ENCODE results near the gene CCND1. TPM values are rescaled to one million over a fixed set of nuclear protein-coding genes. Genes with fewer than 3 reads are reported as not detected.

CCND1 gene
- total and polyA plus RNA-seq, 12 donors: 12.1 to 149 (median 80.7) TPM

- Histone ChIP-seq H3K4me1 (replicated peaks in 1 of 2) (no peaks in the 10 kb centered on the region), H3K36me3 (replicated peaks in 1 of 2) (no peaks in the 10 kb centered on the region), H3K27me3 (no peaks in the 10 kb centered on the region), H3K4me3 (no peak overlapping the region), H3K9me3 (replicated peaks in 1 of 3) (no peaks in the 10 kb centered on the region), H3K27ac (no peak overlapping the region)
- no peak for DNase-seq
- intact Hi-C loops (cut with DNase I): no loop called here
- 86 to 100% (median 90%) methylated on average over 6 to 7 of the region's 7 CpGs for WGBS, 4 donors
- TF ChIP-seq POLR2A (IDR thresholded peaks at IDR 0.05): no peak
- no peak for TF ChIP-seq CTCF (IDR thresholded peaks at IDR 0.05)
Observed at GRCh38 chr11:69682681-69683326, 41.8 kb downstream of the CCND1 start.

- Histone ChIP-seq H3K27me3 (no peaks in the 10 kb centered on the region), H3K4me3 (no peak overlapping the region), H3K27ac (no peak overlapping the region), H3K36me3 (replicated peaks in 1 of 2) (no peaks in the 10 kb centered on the region), H3K9me3 (replicated peaks in 1 of 3) (no peaks in the 10 kb centered on the region), H3K4me1 (replicated peaks in 1 of 2) (no peaks in the 10 kb centered on the region)
- intact Hi-C loops (cut with DNase I): loop anchor here in 1 of 2 donors (2.0 kb wide), 1 partner anchor 507 kb away; no protein-coding TSS in a partner anchor
- WGBS, 4 donors: 50 to 66% (median 64%) methylated on average over 5 to 9 of the region's 9 CpGs
- TF ChIP-seq CTCF (IDR thresholded peaks at IDR 0.05): peak in 5 of 6 experiments; percentile 10 to 43 (median 29)
- no peak for TF ChIP-seq POLR2A (IDR thresholded peaks at IDR 0.05)
- DNase-seq: peak in 1 of 7 donors; percentile 21
Observed at GRCh38 chr11:69683764-69684333, 42.9 kb downstream of the CCND1 start.

GRCh38 chr11:69684651-69685050 lies 43.7 kb downstream of the CCND1 start:
- no peaks in the 10 kb centered on the region for H3K4me1 ChIP-seq (replicated peaks in 1 of 2)
- WGBS, 4 donors: 67 to 80% (median 74%) methylated on average over 9 to 11 of the region's 11 CpGs
- no peak overlapping the region for H3K27ac ChIP-seq
- no peak for DNase-seq
- intact Hi-C loops (cut with DNase I): loop anchor here (2.0 to 5.0 kb wide), 4 partner anchors 118 to 508 kb away; no protein-coding TSS in a partner anchor
- no peaks in the 10 kb centered on the region for H3K36me3 ChIP-seq (replicated peaks in 1 of 2)
- H3K4me3 ChIP-seq: no peak overlapping the region
- H3K9me3 ChIP-seq (replicated peaks in 1 of 3): no peaks in the 10 kb centered on the region
- TF ChIP-seq CTCF (IDR thresholded peaks at IDR 0.05) (no peak), POLR2A (IDR thresholded peaks at IDR 0.05) (no peak)
- no peaks in the 10 kb centered on the region for H3K27me3 ChIP-seq

- DNase-seq: no peak
- TF ChIP-seq POLR2A (IDR thresholded peaks at IDR 0.05) (no peak), CTCF (IDR thresholded peaks at IDR 0.05) (no peak)
- WGBS, 4 donors: 48 to 66% (median 52%) methylated on average over 8 of the region's 8 CpGs
Observed at GRCh38 chr11:69685348-69685747, 44.4 kb downstream of the CCND1 start.

More at GRCh38 chr11:69685348-69685747, 44.4 kb downstream of the CCND1 start:
- H3K27ac ChIP-seq: no peak overlapping the region
- H3K27me3 ChIP-seq: no peaks in the 10 kb centered on the region
- intact Hi-C loops (cut with DNase I): loop anchor here (2.0 to 5.0 kb wide), 4 partner anchors 117 to 507 kb away; no protein-coding TSS in a partner anchor
- no peaks in the 10 kb centered on the region for H3K4me1 ChIP-seq (replicated peaks in 1 of 2)
- no peaks in the 10 kb centered on the region for H3K36me3 ChIP-seq (replicated peaks in 1 of 2)
- H3K9me3 ChIP-seq (replicated peaks in 1 of 3): no peaks in the 10 kb centered on the region
- H3K4me3 ChIP-seq: no peak overlapping the region
